KMS-11 (cell line): ENCODE results near the gene FAM72D.
"Not testable (repeated sequence)": the region's sequence is repeated elsewhere in the genome, so short reads cannot be mapped to it uniquely, and the experiment has no call there.

Experiments used
- H2AFZ ChIP-seq: fragments of 200-600 bp; sonication (generic); 2 replicates; pipeline ENCODE4 v1.6.1; 2016; ENCODE audit warnings: antibody characterized with exemption, mixed run types, low read depth
- H3K27ac ChIP-seq: fragments of 200-600 bp; sonication (generic); 2 replicates; pipeline ENCODE4 v1.6.1; 2016; ENCODE audit warnings: mild to moderate bottlenecking, mixed run types
- H3K27me3 ChIP-seq: fragments of 200-600 bp; sonication (generic); 2 replicates; pipeline ENCODE4 v1.6.1; 2017; ENCODE audit warnings: mild to moderate bottlenecking, low read depth, mixed run types, moderate library complexity; ENCODE audit not compliant: insufficient read depth
- H3K36me3 ChIP-seq: fragments of 200-600 bp; sonication (generic); 2 replicates; pipeline ENCODE4 v1.6.1; 2017; ENCODE audit warnings: mild to moderate bottlenecking, mixed run types; ENCODE audit not compliant: insufficient read depth
- H3K4me1 ChIP-seq: fragments of 200-600 bp; sonication (generic); 2 replicates; pipeline ENCODE4 v1.6.1; 2016; ENCODE audit warnings: mild to moderate bottlenecking, low read depth, mixed run types; ENCODE audit not compliant: poor library complexity, severe bottlenecking
- H3K4me2 ChIP-seq: fragments of 200-600 bp; sonication (generic); 2 replicates; pipeline ENCODE4 v1.7.0; 2016; ENCODE audit warnings: mild to moderate bottlenecking, mixed run types
- H3K4me3 ChIP-seq: fragments of 200-600 bp; sonication (generic); IDR thresholded peaks from 2 replicates; pipeline ENCODE4 v1.6.1; 2017; ENCODE audit warnings: low read depth, low read length, mixed read lengths; ENCODE audit not compliant: insufficient read depth
- H3K79me2 ChIP-seq: fragments of 200-600 bp; sonication (generic); 2 replicates; pipeline ENCODE4 v1.6.1; 2016; ENCODE audit warnings: low read depth, mixed run types; ENCODE audit not compliant: insufficient read depth
- H3K9ac ChIP-seq: fragments of 200-600 bp; sonication (generic); 2 replicates; pipeline ENCODE4 v1.6.1; 2016; ENCODE audit warnings: mild to moderate bottlenecking, mixed run types
- H4K20me1 ChIP-seq: fragments of 200-600 bp; sonication (generic); 2 replicates; pipeline ENCODE4 v1.6.1; 2016; ENCODE audit warnings: mild to moderate bottlenecking, mixed run types; ENCODE audit not compliant: insufficient read depth

Gene FAM72D

GRCh38 chr1:145095284-145096057, at the start of gene FAM72D, which contains the start of gene SRGAP2B:
Gene FAM72D (plus strand): TSS chr1:145095974. CDS start chr1:145096848, 874 bp downstream.
Gene SRGAP2B (minus strand): TSS chr1:145095328. CDS start chr1:145092901, 2,427 bp downstream.
- H3K4me3 ChIP-seq, H4K20me1 ChIP-seq, H3K79me2 ChIP-seq, H3K27ac ChIP-seq, H3K27me3 ChIP-seq, H3K4me1 ChIP-seq, H3K36me3 ChIP-seq: not testable (repeated sequence)
- H3K9ac ChIP-seq, result peak within 1 kb of the TSS; percentile 40; the same call in 1 of the 2 replicates
- H2AFZ ChIP-seq, result peak within 1 kb of the TSS; percentile 47; the same call in 1 of the 2 replicates
- H3K4me2 ChIP-seq, result peak within 1 kb of the TSS; percentile 74

- H2AFZ ChIP-seq, H3K9ac ChIP-seq, H4K20me1 ChIP-seq, H3K4me2 ChIP-seq, H3K79me2 ChIP-seq, H3K36me3 ChIP-seq, H3K4me3 ChIP-seq, H3K27ac ChIP-seq, H3K27me3 ChIP-seq: not testable (repeated sequence)
- H3K4me1 ChIP-seq, result peaks cover 12% of the 10 kb centered on the region
These were observed 48.2 kb upstream of the FAM72D start for GRCh38 chr1:145047553-145047952.

GRCh38 chr1:145048181-145048856, 47.5 kb upstream of the FAM72D start:
- not testable (repeated sequence) for H3K4me2 ChIP-seq, H4K20me1 ChIP-seq, H2AFZ ChIP-seq, H3K9ac ChIP-seq, H3K79me2 ChIP-seq, H3K4me3 ChIP-seq, H3K27me3 ChIP-seq, H3K27ac ChIP-seq, H3K36me3 ChIP-seq
- H3K4me1 ChIP-seq, result peaks cover 12% of the 10 kb centered on the region

GRCh38 chr1:145052019-145052776, 43.6 kb upstream of the FAM72D start:
- not testable (repeated sequence) for H3K4me2 ChIP-seq, H2AFZ ChIP-seq, H3K4me1 ChIP-seq, H3K79me2 ChIP-seq, H3K4me3 ChIP-seq, H3K27ac ChIP-seq, H3K9ac ChIP-seq, H3K27me3 ChIP-seq, H4K20me1 ChIP-seq, H3K36me3 ChIP-seq

- not testable (repeated sequence) for H3K36me3 ChIP-seq, H3K9ac ChIP-seq, H2AFZ ChIP-seq, H4K20me1 ChIP-seq, H3K27me3 ChIP-seq, H3K4me3 ChIP-seq, H3K4me2 ChIP-seq, H3K27ac ChIP-seq, H3K79me2 ChIP-seq, H3K4me1 ChIP-seq
These were observed 42.3 kb upstream of the FAM72D start for GRCh38 chr1:145053428-145053827.

GRCh38 chr1:145055217-145055760, 40.5 kb upstream of the FAM72D start:
- H4K20me1 ChIP-seq, H3K4me1 ChIP-seq, H3K4me3 ChIP-seq, H3K27me3 ChIP-seq, H3K4me2 ChIP-seq, H3K36me3 ChIP-seq, H3K9ac ChIP-seq, H3K27ac ChIP-seq, H3K79me2 ChIP-seq, H2AFZ ChIP-seq: not testable (repeated sequence)

- not testable (repeated sequence) for H4K20me1 ChIP-seq, H3K4me1 ChIP-seq, H3K36me3 ChIP-seq, H3K27me3 ChIP-seq, H2AFZ ChIP-seq, H3K79me2 ChIP-seq, H3K4me3 ChIP-seq, H3K27ac ChIP-seq, H3K9ac ChIP-seq
- peak overlapping the region; percentile 73 for H3K4me2 ChIP-seq
These were observed 37.6 kb upstream of the FAM72D start for GRCh38 chr1:145058184-145058583.

- H3K9ac ChIP-seq, H3K36me3 ChIP-seq, H3K79me2 ChIP-seq, H3K4me3 ChIP-seq, H3K27ac ChIP-seq, H3K4me1 ChIP-seq, H2AFZ ChIP-seq, H4K20me1 ChIP-seq, H3K4me2 ChIP-seq, H3K27me3 ChIP-seq: not testable (repeated sequence)
These were observed 32.5 kb upstream of the FAM72D start for GRCh38 chr1:145063285-145063684.

- H3K9ac ChIP-seq, H3K79me2 ChIP-seq, H3K4me3 ChIP-seq, H3K27me3 ChIP-seq, H4K20me1 ChIP-seq, H3K36me3 ChIP-seq, H3K27ac ChIP-seq, H3K4me1 ChIP-seq, H3K4me2 ChIP-seq, H2AFZ ChIP-seq: not testable (repeated sequence)
These were observed 31.7 kb upstream of the FAM72D start for GRCh38 chr1:145063941-145064648.
